GM18520 (cell line): ENCODE results near the gene IRAK2.
A peak's percentile ranks its signal among the peaks of the same experiment; 100 is the strongest.

ENCODE experiments used
- ATAC-seq: cut with Tn5 transposase; IDR thresholded peaks from one replicate; pipeline ENCODE4 v1.9.1; 2021; ENCODE audit not compliant: unreplicated experiment

The IRAK2 gene

GRCh38 chr3:10223676-10224639 is 59.2 kb downstream of the IRAK2 start:
- peak; percentile 47 for ATAC-seq

GRCh38 chr3:10224794-10225665 is 60.3 kb downstream of the IRAK2 start:
- ATAC-seq = peak; percentile 45

GRCh38 chr3:10226293-10226692 is 61.6 kb downstream of the IRAK2 start:
- no peak for ATAC-seq

- ATAC-seq = no peak
Observed at GRCh38 chr3:10228248-10228950, 63.7 kb downstream of the IRAK2 start.

- ATAC-seq = no peak
Observed at GRCh38 chr3:10229576-10229975, 64.9 kb downstream of the IRAK2 start.

- ATAC-seq = no peak
Observed at GRCh38 chr3:10232137-10232536, 67.4 kb downstream of the IRAK2 start.

GRCh38 chr3:10233988-10234387 is 69.3 kb downstream of the IRAK2 start:
- no peak for ATAC-seq

GRCh38 chr3:10234526-10235230 is 70.0 kb downstream of the IRAK2 start:
- no peak for ATAC-seq

GRCh38 chr3:10235551-10235950 is 70.8 kb downstream of the IRAK2 start:
- no peak for ATAC-seq

- ATAC-seq = no peak
Observed at GRCh38 chr3:10238345-10239183, 73.8 kb downstream of the IRAK2 start.

GRCh38 chr3:10240799-10241198 is 76.1 kb downstream of the IRAK2 start:
- ATAC-seq = no peak

- ATAC-seq = no peak
Observed at GRCh38 chr3:10242182-10243065, 77.7 kb downstream of the IRAK2 start.

- no peak for ATAC-seq
Observed at GRCh38 chr3:10244009-10244408, 79.3 kb downstream of the IRAK2 start.

GRCh38 chr3:10245081-10245712 is 80.5 kb downstream of the IRAK2 start:
- ATAC-seq = no peak

GRCh38 chr3:10247679-10248183 is 83.0 kb downstream of the IRAK2 start:
- ATAC-seq = no peak

- peak; percentile 95 for ATAC-seq
Observed at GRCh38 chr3:10248184-10248983, 83.7 kb downstream of the IRAK2 start, which contains the start of gene TATDN2. Gene TATDN2 (plus strand): TSS chr3:10248459. CDS start chr3:10249201, 742 bp downstream.
